Adrenal gland (tissue), 12 donors: ENCODE results near the gene MAP2. TPM values are rescaled to one million over a fixed set of nuclear protein-coding genes. Genes with fewer than 3 reads are reported as not detected.

Source experiments
- DNase-seq, 7 donors: peaks; one replicate each; pipeline ENCODE4 v3.0.0-alpha.2; 2019 to 2020
- H3K27ac ChIP-seq, 5 donors: fragments of 200-600 bp; sonication (generic) in 4 of 5; 1 replicate in 3 of 5; 2 replicates in 2 of 5; pipeline versions ENCODE4 v1.5.1 to v1.8.0; 2016 to 2020; ENCODE audit warnings: mild to moderate bottlenecking in 1 of 5
- H3K27me3 ChIP-seq: fragments of 200-600 bp; 2 replicates; pipeline ENCODE4 v1.8.0; 2021
- H3K36me3 ChIP-seq, 2 donors: fragments of 200-600 bp; replicated peaks in 1 of 2; 1 replicate in 1 of 2; 2 replicates in 1 of 2; pipeline versions ENCODE4 v1.5.1 to v1.8.0; 2018 to 2022
- H3K4me1 ChIP-seq, 2 donors: fragments of 200-600 bp; replicated peaks in 1 of 2; 1 replicate in 1 of 2; 2 replicates in 1 of 2; pipeline versions ENCODE4 v1.5.1 to v1.8.0; 2018 to 2021
- H3K4me3 ChIP-seq, 4 donors: fragments of 200-600 bp; sonication (generic) in 3 of 4; one replicate each; pipeline ENCODE4 v1.5.1; 2016 to 2018
- H3K9me3 ChIP-seq, 3 donors: fragments of 200-600 bp; sonication (generic) in 1 of 3; replicated peaks in 1 of 3; 1 replicate in 2 of 3; 2 replicates in 1 of 3; pipeline versions ENCODE4 v1.5.1 to v1.8.0; 2016 to 2021
- POLR2A ChIP-seq, 2 donors: fragments of 450-650 bp; IDR thresholded peaks; one replicate each; pipeline ENCODE4 v1.6.1; 2017; ENCODE audit warnings: antibody characterized with exemption in 2 of 2, mild to moderate bottlenecking in 2 of 2, moderate library complexity in 1 of 2
- WGBS, 4 donors: extraction: QIAGEN DNeasy Blood & Tissue Kit in 2 of 4; methylation state at CpG; one replicate each; pipeline versions ENCODE4 v1.1.5 to v1.1.7; 2013 to 2017; 5-methylcytosine and 5-hydroxymethylcytosine counted together
- intact Hi-C, 2 donors: fragments of 100-400 bp; cut with DNase I; formaldehyde crosslinking; loops; one replicate each; pipeline versions ENCODE4 v1.14.1 to v1.15.0; 2022 to 2023
- polyA plus RNA-seq, 3 donors: library from polyadenylated mRNA; stranded (reverse); fragments of 200-250 nt in 2 of 3; fragments of 350-450 nt in 1 of 3; fragmentation: Illumina TruSeq in 1 of 3; extraction: RNeasy Lipid Tissue Mini Kit (QIAGEN cat#74804) in 1 of 3; gene quantifications; one replicate each; pipeline ENCODE4 v1.2.3, GENCODE V29; 2013 to 2014
- total RNA-seq, 9 donors: library from RNA; depleted of rRNA in 4 of 9; stranded (reverse); fragments of >200 nt in 4 of 9; fragments of 120-200 nt in 1 of 9; fragmentation: NEBNext Ultra II Directional in 1 of 9; extraction: Animal tissue kit (Norgen Biotek cat#: 25700) in 1 of 9; gene quantifications; one replicate each; pipeline versions ENCODE4 v1.1.0 to v1.2.4, GENCODE V29; 2013 to 2023
- TF ChIP-seq, protein P1 (sequence below), 6 experiments: fragments of 450-650 bp in 4 of 6; fragments of 200-600 bp in 2 of 6; sonication (generic) in 1 of 6; IDR thresholded peaks; 1 replicate in 5 of 6; 2 replicates in 1 of 6; pipeline versions ENCODE4 v1.5.1 to v1.8.0; 2016 to 2021; ENCODE audit warnings: antibody characterized with exemption in 6 of 6, mild to moderate bottlenecking in 2 of 6, moderate library complexity in 1 of 6
- donor health status: healthy with polysubstance abuse.
- donor health status: Bipolar disorder and iron deficiency.
- donor health status: DM: yes; HTN: yes; CAD: no.
- donor health status: DM: no; HTN: no; CAD: no.
- donor health status: DM: no; HTN: no; CAD: no.
- donor health status: DM: yes; HTN: yes; CAD: no.

Gene MAP2
- total and polyA plus RNA-seq, 12 donors = 2.2 to 25.5 (median 6.0) TPM

DNA sequence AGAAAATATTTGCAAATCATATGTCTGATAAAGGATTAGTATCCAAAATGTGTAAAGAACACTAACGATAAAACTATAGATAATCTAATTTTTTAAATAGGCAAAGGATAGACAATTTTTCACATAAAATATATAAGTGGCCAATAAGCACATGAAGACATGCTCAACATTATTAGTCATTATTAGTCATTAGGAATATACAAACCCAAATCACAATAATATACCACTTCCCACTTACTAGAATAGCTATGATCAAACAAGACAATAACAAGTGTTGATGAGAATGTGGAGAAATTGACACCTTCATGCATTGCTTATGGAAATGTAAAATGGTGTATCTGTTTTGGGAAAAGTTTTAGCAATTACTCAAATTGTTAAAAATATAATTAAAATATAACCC lies 12.6 kb upstream of the MAP2 start:
- WGBS, 4 donors = 89 to 92% (median 91%) methylated on average over 1 of the region's 1 CpG

DNA sequence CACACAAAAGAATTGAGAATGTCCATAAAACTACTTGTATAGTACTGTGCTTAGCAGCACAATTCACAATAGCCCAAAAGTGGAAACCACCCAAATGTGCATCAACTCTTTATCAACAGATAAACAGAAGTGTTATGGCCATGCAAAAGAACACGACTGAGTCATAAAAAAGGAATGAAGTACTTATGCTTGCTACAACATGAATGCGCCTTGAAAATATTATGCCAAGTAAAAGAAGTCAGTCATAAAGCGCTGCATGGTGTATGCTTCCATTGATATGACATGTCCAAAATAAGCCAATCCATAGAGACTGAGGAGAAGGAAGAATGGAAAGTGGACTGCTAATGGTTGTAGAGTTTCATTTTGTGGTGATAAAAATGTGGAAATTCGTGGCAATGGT lies 12.1 kb upstream of the MAP2 start:
- H3K9me3 ChIP-seq = no peaks in the 10 kb centered on the region
- WGBS, 4 donors = 73 to 82% (median 75%) methylated on average over 4 of the region's 4 CpGs

More for the DNA sequence above, 12.6 kb upstream of the MAP2 start:
- H3K4me3 ChIP-seq = no peak overlapping the region
- H3K4me1 ChIP-seq = no peaks in the 10 kb centered on the region
- TF ChIP-seq, protein P1, sequence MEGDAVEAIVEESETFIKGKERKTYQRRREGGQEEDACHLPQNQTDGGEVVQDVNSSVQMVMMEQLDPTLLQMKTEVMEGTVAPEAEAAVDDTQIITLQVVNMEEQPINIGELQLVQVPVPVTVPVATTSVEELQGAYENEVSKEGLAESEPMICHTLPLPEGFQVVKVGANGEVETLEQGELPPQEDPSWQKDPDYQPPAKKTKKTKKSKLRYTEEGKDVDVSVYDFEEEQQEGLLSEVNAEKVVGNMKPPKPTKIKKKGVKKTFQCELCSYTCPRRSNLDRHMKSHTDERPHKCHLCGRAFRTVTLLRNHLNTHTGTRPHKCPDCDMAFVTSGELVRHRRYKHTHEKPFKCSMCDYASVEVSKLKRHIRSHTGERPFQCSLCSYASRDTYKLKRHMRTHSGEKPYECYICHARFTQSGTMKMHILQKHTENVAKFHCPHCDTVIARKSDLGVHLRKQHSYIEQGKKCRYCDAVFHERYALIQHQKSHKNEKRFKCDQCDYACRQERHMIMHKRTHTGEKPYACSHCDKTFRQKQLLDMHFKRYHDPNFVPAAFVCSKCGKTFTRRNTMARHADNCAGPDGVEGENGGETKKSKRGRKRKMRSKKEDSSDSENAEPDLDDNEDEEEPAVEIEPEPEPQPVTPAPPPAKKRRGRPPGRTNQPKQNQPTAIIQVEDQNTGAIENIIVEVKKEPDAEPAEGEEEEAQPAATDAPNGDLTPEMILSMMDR (IDR thresholded peaks at IDR 0.05) = no peak
- no peak for TF ChIP-seq POLR2A (IDR thresholded peaks at IDR 0.05)
- H3K27me3 ChIP-seq = no peaks in the 10 kb centered on the region
- no peaks in the 10 kb centered on the region for H3K36me3 ChIP-seq
- DNase-seq = no peak
- no peak overlapping the region for H3K27ac ChIP-seq
- no peaks in the 10 kb centered on the region for H3K9me3 ChIP-seq
- intact Hi-C loops = no loop called here

DNA sequence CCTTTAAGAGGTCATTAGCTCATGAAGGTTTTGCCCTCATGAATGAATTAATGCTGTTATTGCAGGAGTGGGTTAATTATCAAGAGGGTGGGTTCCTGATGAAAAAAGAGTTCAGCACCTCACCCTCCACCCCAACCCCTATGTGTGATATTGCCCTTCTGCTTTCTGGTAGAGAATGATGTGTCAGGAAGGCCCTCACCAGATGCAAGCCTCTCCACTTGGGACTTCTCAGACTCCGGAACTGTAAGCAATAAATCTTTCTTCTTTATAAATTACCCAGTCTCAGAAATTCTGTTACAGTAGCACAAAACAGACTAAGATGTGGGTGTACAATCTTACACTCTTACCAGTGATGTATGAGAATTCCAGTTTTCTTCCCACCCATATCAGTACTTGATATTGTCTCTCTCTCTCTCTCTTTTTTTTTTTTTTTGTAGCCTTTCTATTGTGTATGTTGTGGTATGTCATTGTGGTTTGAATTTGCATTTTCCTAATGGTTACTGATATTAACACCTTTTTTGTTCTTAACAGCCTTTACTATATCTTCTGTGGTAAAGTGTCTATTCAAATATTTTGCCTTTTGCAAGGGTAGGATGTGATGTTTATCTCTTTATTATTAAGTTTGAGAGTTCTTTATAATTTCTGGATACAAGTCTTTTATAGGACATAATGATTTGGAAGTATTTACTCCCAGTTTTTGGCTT lies 10.4 kb upstream of the MAP2 start:
- WGBS, 4 donors = 39 to 59% (median 48%) methylated on average over 1 of the region's 1 CpG
- TF ChIP-seq, protein P1 (IDR thresholded peaks at IDR 0.05) = no peak
- no peak for TF ChIP-seq POLR2A (IDR thresholded peaks at IDR 0.05)
- Histone ChIP-seq H3K27me3 (no peaks in the 10 kb centered on the region), H3K36me3 (no peaks in the 10 kb centered on the region), H3K4me3 (no peak overlapping the region), H3K4me1 (no peaks in the 10 kb centered on the region), H3K27ac (no peak overlapping the region), H3K9me3 (no peaks in the 10 kb centered on the region)
- no peak for DNase-seq
- intact Hi-C loops = no loop called here

More for the DNA sequence above, 12.1 kb upstream of the MAP2 start:
- intact Hi-C loops = no loop called here
- Histone ChIP-seq H3K27ac (no peak overlapping the region), H3K27me3 (no peaks in the 10 kb centered on the region), H3K4me1 (no peaks in the 10 kb centered on the region), H3K36me3 (no peaks in the 10 kb centered on the region), H3K4me3 (no peak overlapping the region)
- no peak for DNase-seq
- TF ChIP-seq, protein P1 (IDR thresholded peaks at IDR 0.05) = no peak
- no peak for TF ChIP-seq POLR2A (IDR thresholded peaks at IDR 0.05)

DNA sequence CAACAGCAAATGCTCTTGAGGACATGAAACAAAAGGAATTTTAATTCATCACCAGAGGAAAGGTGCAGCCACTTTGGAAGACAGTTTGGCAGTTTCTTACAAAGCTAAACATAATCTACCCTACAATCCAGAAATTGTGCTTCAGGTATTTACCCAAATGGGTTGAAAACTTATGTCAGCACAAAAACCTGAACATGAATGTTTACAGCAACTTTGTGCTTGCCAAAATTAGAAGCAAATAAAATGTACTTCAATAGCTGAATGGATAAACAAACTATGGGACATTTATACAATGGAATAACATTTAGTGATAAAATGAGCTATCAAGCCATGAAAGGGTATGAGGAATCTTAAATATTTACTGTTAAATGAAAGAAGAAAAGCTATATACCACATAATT lies 6.9 kb upstream of the MAP2 start:
- intact Hi-C loops = no loop called here
- Histone ChIP-seq H3K27me3 (no peaks in the 10 kb centered on the region), H3K27ac (no peak overlapping the region), H3K4me3 (no peak overlapping the region), H3K36me3 (no peaks in the 10 kb centered on the region), H3K9me3 (no peaks in the 10 kb centered on the region), H3K4me1 (no peaks in the 10 kb centered on the region)
- no peak for DNase-seq
- TF ChIP-seq, protein P1 (IDR thresholded peaks at IDR 0.05) = no peak
- no peak for TF ChIP-seq POLR2A (IDR thresholded peaks at IDR 0.05)
